Kidney epithelial cell (primary cell): ENCODE data around the gene PLBD1. TPM values are rescaled to one million over a fixed set of nuclear protein-coding genes. Genes with fewer than 3 reads are reported as not detected.

Source experiments
- DNase-seq: peaks from one replicate; pipeline ENCODE4 v3.0.0-alpha.2; 2010; ENCODE audit warnings: low read depth
- H3K27me3 ChIP-seq: 2 replicates; pipeline ENCODE4 v1.6.0; 2011; ENCODE audit warnings: low read length; ENCODE audit not compliant: control insufficient read depth, insufficient read depth
- H3K36me3 ChIP-seq: 2 replicates; pipeline ENCODE4 v1.5.1; 2011; ENCODE audit warnings: low read length; ENCODE audit not compliant: control insufficient read depth, insufficient read depth
- H3K4me3 ChIP-seq: 2 replicates; pipeline ENCODE4 v1.5.1; 2011; ENCODE audit warnings: low read depth, mild to moderate bottlenecking, control low read depth, low read length
- CTCF ChIP-seq: IDR thresholded peaks from 2 replicates; pipeline ENCODE4 v1.5.1; 2011; ENCODE audit warnings: mild to moderate bottlenecking, moderate library complexity, low read length, control low read depth, inconsistent platforms; ENCODE audit not compliant: insufficient read depth, poor library complexity, severe bottlenecking
- total RNA-seq: library from RNA; depleted of rRNA; stranded (reverse); fragments of >200 nt; gene quantifications from 2 replicates; pipeline ENCODE4 v1.2.3, GENCODE V29; 2015

The PLBD1 gene
- total RNA-seq, 1 donor from 2014 or later = 6.6 TPM

- TF ChIP-seq CTCF = no peak
- Histone ChIP-seq H3K4me3 (no peak overlapping the region), H3K36me3 (peaks cover 1% of the 10 kb centered on the region), H3K27me3 (no peaks in the 10 kb centered on the region)
- no peak for DNase-seq
These were observed 88.7 kb downstream of the PLBD1 start for GRCh38 chr12:14479004-14479403.

- H3K36me3 ChIP-seq = peaks cover 2% of the 10 kb centered on the region
- no peaks in the 10 kb centered on the region for H3K27me3 ChIP-seq
- H3K4me3 ChIP-seq = no peak overlapping the region
- DNase-seq = no peak
- no peak for TF ChIP-seq CTCF
These were observed 93.9 kb downstream of the PLBD1 start for GRCh38 chr12:14473707-14474287.

- no peak overlapping the region for H3K4me3 ChIP-seq
- peaks cover 2% of the 10 kb centered on the region for H3K36me3 ChIP-seq
- DNase-seq = no peak
- no peaks in the 10 kb centered on the region for H3K27me3 ChIP-seq
- TF ChIP-seq CTCF = no peak
These were observed 96.2 kb downstream of the PLBD1 start for GRCh38 chr12:14471497-14471896.

GRCh38 chr12:14460212-14460841, 107.4 kb downstream of the PLBD1 start:
- TF ChIP-seq CTCF = no peak
- Histone ChIP-seq H3K36me3 (peaks cover 3% of the 10 kb centered on the region), H3K4me3 (no peak overlapping the region)

GRCh38 chr12:14454098-14454907, 113.4 kb downstream of the PLBD1 start:
- H3K4me3 ChIP-seq = no peak overlapping the region
- no peak for DNase-seq
- no peaks in the 10 kb centered on the region for H3K27me3 ChIP-seq
- TF ChIP-seq CTCF = peak; percentile 58
- no peaks in the 10 kb centered on the region for H3K36me3 ChIP-seq

More at GRCh38 chr12:14460212-14460841, 107.4 kb downstream of the PLBD1 start:
- H3K27me3 ChIP-seq = no peaks in the 10 kb centered on the region
- no peak for DNase-seq

Other genes with a start within 250 kb of the PLBD1 start
- gene ATF7IP, start 202.2 kb downstream of the PLBD1 start, total RNA-seq = 23.4 and 28.5 TPM in 2 replicates
- not detected in 2 replicates for gene GUCY2C, start 128.7 kb upstream of the PLBD1 start, total RNA-seq
- 21.7 and 31.4 TPM in 2 replicates for gene WBP11, start 235.6 kb upstream of the PLBD1 start, total RNA-seq
- 4.7 and 4.9 TPM in 2 replicates for gene C12orf60, start 235.8 kb upstream of the PLBD1 start, total RNA-seq
- gene SMCO3, start 246.3 kb upstream of the PLBD1 start, total RNA-seq = not detected in 2 replicates